ENCODE results near the gene MYO5A. TPM values are rescaled to one million over a fixed set of nuclear protein-coding genes. Genes with fewer than 3 reads are reported as not detected.
"Not testable (repeated sequence)": the region's sequence is repeated elsewhere in the genome, so short reads cannot be mapped to it uniquely, and the experiment has no call there.

The MYO5A gene
- total RNA-seq, 2 donors from 2014 or later: 12.3 to 21.5 TPM

DNA sequence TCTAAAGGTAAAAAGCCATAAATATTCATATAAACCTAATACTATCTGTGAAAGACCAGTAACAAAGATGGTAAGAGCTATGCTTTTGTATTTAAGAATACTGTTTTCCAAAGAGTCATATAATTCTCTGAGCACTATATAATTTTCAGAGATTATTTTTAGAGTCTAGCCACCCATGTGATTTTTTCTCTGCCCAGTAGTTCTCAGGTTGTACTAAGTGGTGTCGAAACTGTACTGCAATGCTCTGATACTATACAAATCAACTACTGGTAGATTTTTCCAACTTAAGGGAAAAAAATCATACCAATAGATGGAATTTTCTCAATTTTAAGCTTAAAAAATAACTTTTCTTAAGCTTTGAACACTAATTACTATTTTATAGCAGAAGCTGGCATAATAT lies 104.8 kb downstream of the MYO5A start:
- H3K27ac ChIP-seq: no peak overlapping the region
- no peak overlapping the region for H3K4me3 ChIP-seq
- H3K4me1 ChIP-seq: peaks cover 0 to 12% of the 10 kb centered on the region in 2 donors
- TF ChIP-seq, protein P1, sequence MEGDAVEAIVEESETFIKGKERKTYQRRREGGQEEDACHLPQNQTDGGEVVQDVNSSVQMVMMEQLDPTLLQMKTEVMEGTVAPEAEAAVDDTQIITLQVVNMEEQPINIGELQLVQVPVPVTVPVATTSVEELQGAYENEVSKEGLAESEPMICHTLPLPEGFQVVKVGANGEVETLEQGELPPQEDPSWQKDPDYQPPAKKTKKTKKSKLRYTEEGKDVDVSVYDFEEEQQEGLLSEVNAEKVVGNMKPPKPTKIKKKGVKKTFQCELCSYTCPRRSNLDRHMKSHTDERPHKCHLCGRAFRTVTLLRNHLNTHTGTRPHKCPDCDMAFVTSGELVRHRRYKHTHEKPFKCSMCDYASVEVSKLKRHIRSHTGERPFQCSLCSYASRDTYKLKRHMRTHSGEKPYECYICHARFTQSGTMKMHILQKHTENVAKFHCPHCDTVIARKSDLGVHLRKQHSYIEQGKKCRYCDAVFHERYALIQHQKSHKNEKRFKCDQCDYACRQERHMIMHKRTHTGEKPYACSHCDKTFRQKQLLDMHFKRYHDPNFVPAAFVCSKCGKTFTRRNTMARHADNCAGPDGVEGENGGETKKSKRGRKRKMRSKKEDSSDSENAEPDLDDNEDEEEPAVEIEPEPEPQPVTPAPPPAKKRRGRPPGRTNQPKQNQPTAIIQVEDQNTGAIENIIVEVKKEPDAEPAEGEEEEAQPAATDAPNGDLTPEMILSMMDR (IDR thresholded peaks at IDR 0.05): no peak
- no peaks in the 10 kb centered on the region for H3K9me3 ChIP-seq
- H3K36me3 ChIP-seq: no peaks in the 10 kb centered on the region
- no peak for DNase-seq (ENCODE audit: low spot score)
- no peaks in the 10 kb centered on the region for H3K27me3 ChIP-seq

DNA sequence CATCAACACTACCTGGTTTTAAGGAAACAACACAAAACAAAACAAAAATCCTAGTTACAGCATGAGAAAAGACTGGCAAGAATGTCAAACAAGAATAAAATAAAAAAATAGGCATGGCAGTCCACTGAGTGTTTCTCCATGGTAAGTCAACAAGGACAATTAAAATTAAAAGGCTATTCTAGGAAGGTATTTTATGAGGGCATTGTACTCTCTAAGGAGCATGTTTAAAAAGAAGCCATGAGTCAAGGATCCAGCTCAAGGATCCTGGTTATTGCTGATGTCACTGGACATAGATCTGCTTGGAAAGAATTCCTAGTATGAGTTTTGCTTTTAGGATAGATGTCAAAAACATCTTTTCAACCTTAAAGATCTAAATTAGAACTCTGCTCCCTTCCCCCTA lies 106.7 kb downstream of the MYO5A start:
- Histone ChIP-seq H3K4me1 (no peaks in the 10 kb centered on the region), H3K9me3 (no peaks in the 10 kb centered on the region), H3K27ac (no peak overlapping the region), H3K27me3 (no peaks in the 10 kb centered on the region), H3K36me3 (no peaks in the 10 kb centered on the region), H3K4me3 (no peak overlapping the region)
- TF ChIP-seq, protein P1 (IDR thresholded peaks at IDR 0.05): no peak
- no peak for DNase-seq (ENCODE audit: low spot score)

DNA sequence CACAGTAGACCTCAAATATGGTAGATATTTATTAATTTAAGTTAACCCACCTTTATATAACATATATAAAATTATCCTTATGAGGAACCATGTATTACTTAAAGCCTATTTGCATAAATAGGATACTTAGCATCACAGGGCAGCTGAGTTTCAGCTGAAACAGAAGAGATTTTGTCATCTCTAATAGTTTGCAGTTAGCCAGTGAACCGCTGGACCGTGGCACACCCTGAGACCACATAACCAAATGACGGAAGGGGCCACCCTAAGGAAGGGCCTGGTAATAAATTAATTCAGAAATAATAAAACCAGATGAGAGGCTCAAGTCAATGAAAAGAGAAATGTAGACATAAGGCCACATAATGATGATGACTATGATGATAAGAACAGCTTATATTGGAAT lies 107.7 kb downstream of the MYO5A start:
- TF ChIP-seq, protein P1 (IDR thresholded peaks at IDR 0.05): no peak
- Histone ChIP-seq H3K4me3 (no peak overlapping the region), H3K4me1 (no peaks in the 10 kb centered on the region), H3K9me3 (no peaks in the 10 kb centered on the region), H3K27ac (no peak overlapping the region), H3K27me3 (no peaks in the 10 kb centered on the region), H3K36me3 (no peaks in the 10 kb centered on the region)
- no peak for DNase-seq (ENCODE audit: low spot score)

DNA sequence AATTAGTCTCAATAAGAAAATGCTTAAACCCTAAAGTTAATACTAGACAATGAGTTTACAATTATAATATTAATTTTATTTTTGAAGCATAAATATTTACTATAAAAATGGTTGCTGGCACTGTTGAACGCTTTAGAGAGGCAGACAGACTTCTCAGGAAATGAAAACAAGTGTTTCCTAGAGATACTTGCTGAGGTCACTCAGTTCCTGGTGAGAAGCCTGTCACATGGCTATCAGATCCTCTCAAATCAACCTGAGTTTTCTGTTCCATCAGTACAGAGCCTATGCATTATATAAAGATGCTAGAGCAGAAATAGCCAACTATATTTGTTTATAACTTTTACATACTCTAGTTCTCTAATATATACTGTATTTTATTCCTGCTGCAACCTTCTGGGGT lies 109.2 kb downstream of the MYO5A start:
- TF ChIP-seq, protein P1 (IDR thresholded peaks at IDR 0.05): no peak
- H3K9me3 ChIP-seq: no peaks in the 10 kb centered on the region
- no peaks in the 10 kb centered on the region for H3K4me1 ChIP-seq
- DNase-seq (ENCODE audit: low spot score): no peak
- H3K36me3 ChIP-seq: no peaks in the 10 kb centered on the region
- H3K4me3 ChIP-seq: no peak overlapping the region
- H3K27me3 ChIP-seq: no peaks in the 10 kb centered on the region
- H3K27ac ChIP-seq: no peak overlapping the region

DNA sequence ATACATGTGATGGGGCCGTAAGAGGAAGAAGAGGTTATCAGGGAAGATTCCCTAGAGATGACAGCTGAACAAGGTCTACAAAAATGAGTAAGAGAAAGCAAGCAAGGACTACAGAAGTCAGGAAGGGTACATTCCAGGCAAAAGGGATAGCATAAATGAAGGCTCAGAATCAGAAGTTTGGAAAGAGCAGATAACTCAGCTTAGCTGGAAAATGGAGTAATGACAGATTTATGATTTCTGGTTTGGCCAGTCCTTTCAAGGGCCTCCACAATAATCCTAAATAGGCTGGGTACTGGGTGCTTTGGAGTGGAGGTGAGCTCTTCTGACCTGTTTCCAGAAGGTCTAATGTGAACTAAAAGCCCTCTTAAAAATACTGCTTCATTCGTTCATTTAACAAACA lies 110.7 kb downstream of the MYO5A start:
- Histone ChIP-seq H3K27ac (no peak overlapping the region), H3K9me3 (no peaks in the 10 kb centered on the region), H3K36me3 (no peaks in the 10 kb centered on the region), H3K4me1 (no peaks in the 10 kb centered on the region), H3K4me3 (no peak overlapping the region), H3K27me3 (no peaks in the 10 kb centered on the region)
- TF ChIP-seq, protein P1 (IDR thresholded peaks at IDR 0.05): no peak
- DNase-seq (ENCODE audit: low spot score): no peak

DNA sequence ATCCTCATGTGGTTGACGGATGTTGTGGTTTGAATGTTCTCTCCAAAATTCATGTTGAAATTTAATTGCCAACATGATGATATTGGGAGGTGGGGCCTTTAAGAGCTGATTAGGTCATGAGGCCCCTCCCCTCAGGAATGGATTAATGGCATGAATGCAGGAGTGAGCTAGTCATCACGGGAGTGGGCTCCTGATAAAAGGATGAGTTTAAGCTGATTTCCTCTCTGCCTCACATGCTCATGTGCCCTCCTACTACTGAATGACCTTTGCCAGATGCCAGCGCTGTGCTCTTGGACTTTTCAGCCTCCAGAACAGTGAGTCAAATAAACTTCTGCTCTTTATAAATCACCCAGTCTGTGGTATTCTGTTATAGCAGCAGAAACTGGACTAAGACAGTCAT lies 111.2 kb downstream of the MYO5A start:
- Histone ChIP-seq H3K9me3 (no peaks in the 10 kb centered on the region), H3K27ac (no peak overlapping the region), H3K36me3 (no peaks in the 10 kb centered on the region), H3K4me3 (no peak overlapping the region), H3K27me3 (no peaks in the 10 kb centered on the region), H3K4me1 (no peaks in the 10 kb centered on the region)
- TF ChIP-seq, protein P1 (IDR thresholded peaks at IDR 0.05): no peak
- no peak for DNase-seq (ENCODE audit: low spot score)

DNA sequence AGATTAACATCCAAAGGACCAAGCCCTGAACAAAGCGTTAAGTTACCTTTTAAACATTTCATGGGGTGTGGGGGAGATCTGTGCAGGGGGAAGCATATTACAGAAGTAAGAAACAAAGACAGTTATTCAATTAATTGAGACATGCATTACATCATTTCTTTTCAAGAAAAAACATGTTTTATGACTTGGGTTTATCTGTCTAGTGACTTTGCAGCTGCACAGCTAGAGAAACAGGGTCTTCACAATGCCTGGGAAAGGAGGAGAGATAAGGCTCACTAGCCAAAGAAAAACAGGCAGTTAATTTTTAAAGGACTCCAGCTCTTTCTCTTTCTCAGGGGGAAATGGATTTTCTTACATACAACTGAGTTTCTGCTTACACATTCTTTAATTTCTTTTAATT lies 112.1 kb downstream of the MYO5A start:
- H3K4me1 ChIP-seq; H3K36me3 ChIP-seq; DNase-seq (ENCODE audit: low spot score); H3K27me3 ChIP-seq; H3K9me3 ChIP-seq; H3K27ac ChIP-seq; H3K4me3 ChIP-seq: not testable (repeated sequence)

Data from right atrium auricular region (tissue), 2 donors.